HG02884 (cell line): ENCODE results near the gene TRAF3IP1.

Experiments used
- ATAC-seq: cut with Tn5 transposase; IDR thresholded peaks from one replicate; pipeline ENCODE4 v1.9.1; 2021; ENCODE audit warnings: mild to moderate bottlenecking, moderate library complexity; ENCODE audit not compliant: unreplicated experiment

TRAF3IP1 gene

DNA sequence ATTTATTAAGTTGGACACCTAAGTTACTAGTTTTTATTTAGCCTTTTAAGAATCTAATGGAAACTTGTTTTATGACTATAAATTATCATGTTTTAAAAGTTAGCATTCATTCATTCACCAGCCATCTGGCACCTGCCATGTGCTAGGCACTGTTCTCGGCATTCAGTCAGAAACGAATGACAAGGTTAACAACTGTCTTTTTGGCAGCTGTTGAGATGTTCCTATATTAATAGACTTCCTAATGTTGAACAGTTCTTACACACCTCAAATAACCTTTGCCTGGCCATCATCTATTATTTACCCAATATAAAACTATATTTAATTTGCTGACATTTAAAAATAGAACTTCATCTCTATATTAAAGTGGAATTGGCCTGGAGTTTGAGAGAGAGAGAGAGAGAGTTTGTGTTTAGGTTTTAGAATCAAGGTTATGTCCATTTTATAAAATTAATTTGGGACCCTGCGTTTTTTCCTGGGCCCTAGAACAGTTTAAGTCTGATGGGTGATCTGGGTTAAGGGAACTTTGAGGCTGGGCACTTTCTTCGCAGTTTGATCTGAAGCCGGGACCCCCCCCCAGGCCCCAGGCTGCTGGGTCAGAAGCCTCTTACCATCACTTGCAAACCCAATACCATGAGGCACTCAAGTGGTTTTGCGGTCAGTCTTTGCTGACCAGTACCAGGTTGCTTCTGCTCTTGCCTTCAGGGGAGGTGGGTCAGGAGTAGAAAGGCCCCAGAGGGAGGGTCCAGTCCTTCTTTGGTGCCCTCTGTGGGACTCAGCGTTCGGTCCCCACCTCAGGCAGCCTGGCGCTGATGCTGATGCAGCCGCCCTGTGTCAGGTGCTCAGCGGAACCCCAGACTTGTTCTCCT, 58.1 kb downstream of the TRAF3IP1 start:
- no peak for ATAC-seq

DNA sequence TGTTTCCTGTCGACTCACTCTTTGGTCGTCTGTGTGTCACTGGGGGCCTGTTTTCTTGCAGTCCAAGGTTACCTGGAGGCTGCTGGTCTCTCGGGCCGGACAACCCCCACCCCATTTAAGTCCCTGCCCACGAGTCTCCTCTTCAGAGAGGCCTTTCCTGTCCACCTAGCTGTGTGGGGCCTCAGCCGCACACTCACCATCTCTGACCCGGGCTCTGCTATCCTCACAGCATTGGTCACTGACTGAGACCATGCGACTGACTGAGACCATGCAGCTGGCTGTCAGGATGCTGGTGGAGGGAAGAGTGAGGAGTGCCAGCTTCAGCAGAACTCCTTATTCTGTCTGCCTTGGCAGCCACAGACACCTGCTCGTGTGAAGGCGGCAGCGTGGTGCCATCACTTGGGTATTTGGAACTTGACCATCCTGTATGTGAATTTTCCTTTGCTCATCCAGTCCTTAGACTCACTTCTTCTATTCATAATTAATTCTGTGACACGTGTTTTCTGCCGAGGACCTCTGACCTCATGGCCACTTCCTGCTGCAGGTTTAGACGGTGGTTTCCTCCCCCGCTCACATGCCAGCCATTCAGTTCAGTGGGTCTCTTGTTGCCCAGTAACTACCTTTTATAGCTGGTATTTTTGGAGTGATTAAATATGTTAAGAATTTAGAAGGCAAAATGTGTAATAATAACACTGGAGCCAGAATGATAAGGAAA, 58.9 kb downstream of the TRAF3IP1 start:
- ATAC-seq: no peak

DNA sequence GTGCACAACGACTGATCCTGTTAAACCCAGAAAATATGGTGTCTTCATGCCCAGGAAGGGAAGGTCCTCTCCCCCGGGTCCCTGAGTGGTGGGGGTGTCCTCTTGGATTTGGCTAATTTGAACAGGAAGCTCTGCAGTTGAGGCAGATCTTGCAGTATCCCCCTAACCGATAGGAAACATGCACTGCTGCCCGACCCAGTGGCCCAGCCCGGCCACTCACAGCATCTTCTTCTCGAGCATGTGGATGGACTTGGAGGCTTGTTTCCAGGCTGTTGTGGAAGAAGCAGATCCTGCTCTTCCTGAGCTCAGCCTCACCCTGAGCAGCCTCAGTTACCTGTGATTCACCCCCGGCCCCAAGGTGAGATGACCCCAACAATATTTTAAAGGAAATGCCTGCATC, 60.0 kb downstream of the TRAF3IP1 start:
- ATAC-seq: no peak

DNA sequence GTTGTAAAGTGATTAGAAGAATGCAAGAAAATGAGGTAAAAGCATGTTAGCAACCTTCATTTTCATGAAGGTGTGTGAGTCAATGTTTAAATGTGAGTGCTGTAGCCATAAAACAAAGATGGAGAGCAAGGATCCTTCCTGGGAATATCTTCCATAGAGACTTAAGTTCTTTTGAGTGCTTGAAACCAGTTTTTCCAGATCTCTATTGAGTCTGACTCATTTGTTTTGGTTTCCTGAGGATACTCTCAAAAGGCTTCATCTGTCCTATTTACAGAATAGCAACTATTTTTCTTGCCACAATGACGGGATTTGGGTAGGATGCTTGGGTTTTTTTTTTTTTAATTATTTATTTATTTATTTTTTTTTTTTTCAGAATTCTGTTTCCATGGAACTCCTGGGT, 60.5 kb downstream of the TRAF3IP1 start:
- ATAC-seq: no peak

DNA sequence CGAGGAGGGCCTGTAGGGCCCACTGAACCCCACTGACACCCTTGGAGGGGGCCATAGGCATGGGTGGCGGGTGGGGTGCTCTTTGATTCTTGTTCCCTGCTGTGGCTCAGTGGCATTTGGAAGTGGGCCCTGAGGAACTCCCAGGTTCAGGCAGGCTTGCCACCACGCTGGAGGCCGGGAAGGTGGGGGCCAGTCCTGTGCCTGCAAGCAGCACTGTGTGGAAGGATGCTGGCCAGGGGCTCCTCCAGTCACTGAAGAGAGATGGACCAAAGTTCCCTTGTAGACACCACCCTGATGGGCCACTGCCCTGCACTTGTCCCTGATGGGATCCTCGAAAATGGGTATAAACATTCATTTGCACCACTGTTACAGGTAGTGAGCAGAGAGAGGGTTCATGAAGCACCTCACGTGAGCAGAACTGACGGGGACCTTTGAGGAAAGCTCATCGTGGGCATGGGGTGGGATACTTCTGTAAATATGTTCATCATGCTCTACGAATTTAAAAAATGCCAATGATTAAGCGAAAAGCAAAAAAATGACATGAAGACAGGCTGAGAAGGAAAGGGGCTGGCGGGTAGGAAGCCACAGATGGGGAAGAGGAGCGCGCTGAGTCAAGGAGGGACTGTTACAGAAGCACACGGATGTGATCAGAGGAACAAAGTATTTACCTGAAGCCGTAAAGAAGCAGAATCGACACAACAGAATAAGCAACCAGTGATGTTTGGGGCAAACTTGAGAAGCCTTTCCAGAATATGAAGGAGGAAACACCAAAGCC, 61.2 kb downstream of the TRAF3IP1 start:
- no peak for ATAC-seq

DNA sequence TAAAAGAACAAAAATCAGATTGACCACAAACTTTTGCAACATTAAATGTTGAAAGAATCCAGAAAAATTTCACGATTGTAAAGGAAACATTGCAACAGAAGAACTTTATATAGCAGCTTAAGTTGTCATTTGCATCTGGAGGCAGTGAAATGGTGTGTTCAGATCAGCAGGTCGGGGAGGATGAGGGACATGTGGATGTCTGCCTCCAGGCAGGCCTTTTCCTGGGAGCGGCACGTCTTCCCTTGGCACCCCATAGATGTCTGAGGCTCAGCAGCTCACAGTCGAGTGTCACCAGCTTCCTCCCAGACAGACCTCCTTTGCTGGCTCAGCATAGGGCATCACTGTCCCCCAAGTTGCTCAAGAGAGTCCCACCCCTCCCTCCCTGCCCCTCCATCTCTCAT, 62.1 kb downstream of the TRAF3IP1 start:
- ATAC-seq: no peak

DNA sequence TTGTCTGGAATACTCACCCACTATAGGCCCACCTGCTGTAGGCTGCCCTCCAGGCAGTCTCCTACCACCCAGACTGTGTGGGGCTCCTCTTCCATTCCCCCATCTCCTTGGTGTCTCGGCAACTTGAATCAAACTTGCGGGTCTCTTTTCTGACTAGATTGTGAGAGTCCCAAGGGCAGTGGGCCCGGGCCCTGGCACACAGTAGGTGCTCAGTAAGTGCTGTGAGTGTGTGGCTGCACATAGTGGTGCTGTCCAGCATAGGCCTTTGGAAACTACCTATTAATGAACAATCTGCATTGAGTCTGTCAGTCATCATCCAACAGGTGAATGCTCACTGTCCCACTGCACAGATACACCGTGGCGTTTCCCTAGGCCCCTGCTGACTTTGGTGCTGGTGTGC, 62.8 kb downstream of the TRAF3IP1 start:
- ATAC-seq: no peak

DNA sequence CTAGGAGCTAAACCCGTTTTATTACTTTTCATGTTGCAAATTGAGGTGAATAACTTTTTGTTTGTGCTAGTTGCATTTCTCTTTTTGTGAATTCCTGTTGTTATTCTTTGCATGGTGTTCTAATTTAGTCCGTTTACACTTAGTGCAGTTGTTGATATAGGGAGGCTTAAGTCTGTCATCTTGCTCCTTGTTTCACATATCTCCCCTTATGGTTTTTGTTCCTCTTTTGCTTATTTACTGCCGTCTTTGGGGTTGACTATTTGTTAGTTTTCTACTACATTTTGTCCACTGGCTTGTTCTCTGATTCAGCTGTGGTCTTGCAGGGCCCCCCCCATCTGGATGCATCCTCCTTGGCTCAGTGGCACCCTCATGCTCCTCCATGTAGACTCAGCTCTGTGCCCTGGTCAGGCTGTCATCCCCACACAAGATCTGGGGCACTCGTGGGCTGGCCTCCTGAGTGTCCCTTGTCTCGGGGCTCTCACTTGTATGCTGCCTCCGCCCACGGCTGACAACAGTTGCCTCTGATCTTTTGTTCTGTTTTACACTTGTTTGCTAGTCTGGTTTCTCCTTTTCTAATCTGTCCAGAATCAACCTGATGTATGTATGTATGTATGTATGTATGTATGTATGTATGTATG, 63.5 kb downstream of the TRAF3IP1 start:
- no peak for ATAC-seq

DNA sequence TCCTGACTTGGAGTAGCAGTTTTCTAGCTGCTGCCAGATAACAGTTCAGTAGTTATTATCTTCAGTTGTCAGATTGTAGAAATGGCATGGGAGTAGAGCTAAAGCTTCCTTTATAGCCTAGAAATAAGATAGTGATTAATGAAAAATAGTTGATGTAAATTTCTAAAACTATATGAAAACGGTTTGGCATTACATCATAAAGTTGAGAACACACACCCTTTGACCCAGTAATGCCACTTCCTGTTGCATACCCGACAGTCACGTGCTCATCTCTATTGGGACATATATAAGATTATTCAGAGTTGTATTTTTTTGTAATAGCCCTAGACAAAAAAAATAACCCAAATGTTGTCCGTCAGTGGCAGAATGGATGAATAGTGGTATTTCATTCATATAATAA, 67.0 kb downstream of the TRAF3IP1 start:
- ATAC-seq: no peak

DNA sequence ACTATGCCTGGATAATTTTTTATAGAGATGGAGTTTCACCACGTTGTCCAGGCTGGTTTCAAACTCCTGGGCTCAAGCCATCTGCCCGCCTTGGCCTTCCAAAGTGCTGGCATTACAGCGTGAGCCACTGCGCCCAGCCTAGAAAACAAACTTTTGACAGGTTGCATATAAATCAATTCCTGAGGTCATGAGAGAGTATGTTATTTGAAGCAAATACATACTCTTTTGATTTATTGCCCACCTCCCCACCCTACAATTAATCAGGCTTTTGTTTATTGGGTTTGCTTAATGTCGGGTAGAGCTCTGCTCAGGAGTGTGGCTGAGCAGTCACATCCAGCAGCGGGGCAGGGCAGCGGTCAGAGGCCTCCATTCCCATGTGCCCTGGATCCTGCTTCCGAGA, 68.5 kb downstream of the TRAF3IP1 start:
- no peak for ATAC-seq

DNA sequence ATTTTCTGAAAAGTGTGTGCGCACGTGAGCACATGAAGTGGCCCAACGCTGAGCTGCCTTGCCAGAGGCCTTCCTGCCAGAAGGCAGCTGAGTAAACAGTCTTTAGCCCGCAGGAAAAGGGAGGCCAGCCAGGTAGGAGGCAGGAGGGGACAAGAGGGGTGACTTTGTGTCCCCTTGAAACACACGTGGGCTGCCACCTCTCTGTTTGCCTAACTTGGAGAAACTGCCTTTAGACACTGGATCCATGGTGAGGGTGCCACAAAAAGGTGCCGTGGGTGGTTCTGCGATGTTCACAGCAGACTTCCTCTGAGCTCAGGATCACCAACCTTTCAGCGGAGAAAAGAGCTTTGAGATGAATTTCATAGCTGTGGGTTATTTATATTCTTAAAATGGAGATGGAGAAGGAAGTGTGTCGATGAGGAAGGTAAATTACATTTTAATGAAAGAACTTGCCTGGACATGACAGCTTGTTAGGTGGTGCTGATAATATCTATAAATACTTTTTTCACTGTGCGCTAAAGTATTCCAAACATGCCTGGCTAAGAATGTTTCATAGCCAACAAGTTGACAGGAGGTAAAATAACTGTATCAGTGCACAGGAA, 69.8 kb downstream of the TRAF3IP1 start:
- no peak for ATAC-seq

DNA sequence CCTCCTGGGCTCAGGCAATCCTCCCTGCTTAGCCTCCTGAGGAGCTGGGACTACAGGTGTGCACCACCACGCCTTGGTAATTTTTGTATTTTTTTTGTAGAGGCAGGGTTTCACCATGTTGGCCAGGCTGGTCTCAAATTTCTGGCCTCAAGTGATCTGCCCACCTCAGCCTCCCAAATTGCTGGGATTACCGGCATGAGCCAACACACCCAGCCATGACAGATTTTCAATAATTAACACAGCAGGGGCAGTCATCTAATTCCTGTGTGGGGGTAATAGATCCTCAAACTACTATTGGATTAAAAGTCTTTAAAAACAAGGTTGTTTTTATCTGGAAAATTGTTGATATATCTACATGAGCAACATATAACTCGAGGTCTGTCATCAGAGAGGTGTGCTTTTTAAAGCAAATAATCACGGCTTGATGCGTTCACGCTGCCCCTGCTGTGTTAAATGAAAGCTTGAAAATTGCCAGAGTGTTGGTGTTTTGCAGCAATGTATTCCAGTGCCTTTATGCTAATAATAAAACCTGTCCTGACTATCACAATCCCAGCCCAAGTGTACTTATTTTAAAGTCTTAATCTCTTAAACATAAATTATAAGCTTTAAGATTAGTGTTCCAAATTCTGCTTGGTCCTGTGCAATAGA, 70.8 kb downstream of the TRAF3IP1 start:
- no peak for ATAC-seq

DNA sequence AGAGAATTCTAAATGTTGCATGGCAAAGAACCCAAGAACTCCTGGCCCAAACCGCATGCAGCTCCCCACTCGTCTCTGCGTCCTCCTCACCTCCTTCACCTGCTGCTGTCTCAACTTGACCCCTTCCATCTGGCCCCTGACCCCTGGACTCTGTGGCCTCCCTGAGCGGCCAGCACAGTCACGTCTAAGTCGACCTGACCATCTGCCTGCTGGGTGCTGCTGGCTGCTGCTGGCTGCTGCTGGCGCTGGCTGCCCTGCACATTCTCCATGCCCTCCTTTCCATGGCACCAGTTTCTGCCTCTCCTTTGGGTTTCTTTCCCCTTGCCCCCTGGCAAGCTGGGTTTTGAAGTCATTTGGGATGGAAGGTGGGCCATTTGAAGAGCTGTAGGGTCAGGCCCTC, 76.3 kb downstream of the TRAF3IP1 start:
- ATAC-seq: no peak

DNA sequence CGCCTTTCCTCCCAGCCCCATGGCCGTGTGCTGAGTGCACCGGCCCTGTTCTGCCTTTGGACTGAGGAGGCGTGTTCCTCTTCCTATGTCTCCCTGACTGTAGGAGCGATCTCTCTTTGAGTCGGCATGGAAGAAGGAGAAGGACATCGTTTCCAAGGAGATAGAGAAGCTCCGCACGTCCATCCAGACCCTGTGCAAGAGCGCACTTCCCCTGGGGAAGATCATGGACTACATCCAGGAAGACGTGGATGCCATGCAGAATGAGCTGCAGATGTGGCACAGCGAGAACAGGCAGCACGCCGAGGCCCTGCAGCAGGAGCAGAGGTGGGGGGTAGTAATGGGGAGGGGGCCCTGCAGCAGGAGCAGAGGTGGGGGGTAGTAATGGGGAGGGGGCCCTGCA, 77.0 kb downstream of the TRAF3IP1 start:
- no peak for ATAC-seq

DNA sequence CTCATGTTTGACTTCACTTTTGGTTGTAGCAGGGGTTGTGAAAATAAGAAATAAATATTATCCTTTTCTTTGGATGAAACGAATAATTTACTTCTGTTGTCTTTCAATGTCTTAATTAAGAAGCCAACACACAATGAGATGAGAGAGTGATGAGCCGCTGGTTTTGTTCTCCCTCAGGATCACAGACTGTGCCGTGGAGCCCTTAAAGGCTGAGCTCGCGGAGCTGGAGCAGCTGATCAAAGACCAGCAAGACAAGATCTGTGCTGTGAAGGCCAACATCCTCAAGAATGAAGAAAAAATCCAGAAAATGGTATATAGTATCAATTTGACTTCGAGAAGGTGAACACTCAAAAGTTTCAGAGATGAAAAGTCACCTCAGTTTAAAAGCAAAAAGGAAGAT, 78.3 kb downstream of the TRAF3IP1 start:
- no peak for ATAC-seq

DNA sequence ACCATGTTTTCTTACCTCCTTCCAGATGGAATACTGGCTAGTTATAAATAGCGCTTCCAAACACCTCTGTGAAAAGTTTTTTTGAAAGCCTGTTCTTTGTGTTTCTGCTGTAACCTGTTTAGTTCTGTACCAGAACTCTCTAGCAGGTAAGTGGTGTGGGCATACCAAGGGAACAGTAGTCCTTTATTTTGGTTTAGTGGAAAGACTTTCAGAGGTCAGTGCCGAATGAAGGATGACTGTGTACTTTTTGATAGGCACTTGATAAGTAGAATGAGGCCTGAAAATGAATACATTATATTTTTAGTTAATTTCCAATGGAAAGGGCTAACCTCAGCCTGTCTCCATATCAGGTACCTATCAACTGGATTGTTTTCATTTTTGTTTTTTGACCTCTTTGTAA, 78.8 kb downstream of the TRAF3IP1 start:
- ATAC-seq: no peak

DNA sequence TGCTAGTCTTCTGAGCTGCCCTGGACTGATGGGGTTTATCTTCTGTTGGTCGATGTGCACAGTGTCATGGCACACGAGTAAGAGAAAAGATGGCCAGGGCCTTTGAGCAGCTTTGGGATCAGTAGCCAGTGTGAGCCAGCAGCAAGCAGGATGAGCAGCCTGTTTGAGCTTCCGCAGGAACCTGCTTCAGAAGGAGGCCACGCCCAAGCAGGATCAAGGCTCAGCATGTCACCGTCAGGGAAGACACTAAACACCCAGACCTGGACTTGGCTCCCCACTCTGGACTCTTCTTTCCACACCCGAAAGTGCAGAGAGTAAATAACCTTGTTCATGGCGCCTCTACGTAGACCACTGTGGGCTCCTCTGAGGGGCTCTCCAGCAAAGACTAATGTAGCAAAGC, 81.2 kb downstream of the TRAF3IP1 start:
- no peak for ATAC-seq

DNA sequence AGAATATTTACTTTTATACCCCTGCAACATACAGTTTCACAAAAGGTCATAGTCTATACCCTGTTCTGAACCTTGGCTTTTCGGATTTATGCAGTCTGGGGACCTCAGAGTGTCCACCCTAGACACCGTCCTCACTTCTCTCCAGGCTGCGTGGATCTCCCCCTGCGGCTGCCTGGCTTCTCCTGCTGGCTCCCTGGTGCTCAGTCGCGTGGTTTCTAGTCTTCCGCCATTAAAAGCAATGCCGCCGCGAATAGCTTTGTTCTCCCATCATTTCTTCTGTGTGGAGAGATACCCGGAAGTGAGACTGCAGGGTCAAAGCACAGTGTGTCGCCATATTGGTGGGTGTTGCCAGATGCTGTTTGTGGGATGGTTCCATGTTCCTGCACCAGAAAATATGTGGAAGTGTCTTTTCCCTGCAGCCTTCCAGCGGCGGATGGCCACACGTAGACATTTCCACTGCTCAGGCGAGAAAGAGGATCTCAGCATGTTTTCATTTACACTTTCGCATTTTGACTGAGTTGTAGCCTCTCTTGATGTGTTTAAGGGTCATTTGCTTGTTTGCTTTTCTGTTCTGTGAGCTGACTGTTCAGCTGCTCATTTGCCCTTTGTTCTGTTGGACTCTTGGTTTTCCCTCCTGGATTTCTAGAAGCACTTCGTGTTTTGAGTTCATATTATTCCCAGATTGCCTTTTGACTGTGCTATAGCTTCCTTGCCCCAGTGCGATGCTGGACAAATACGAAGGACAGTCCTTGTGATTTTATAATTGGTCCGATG, 83.5 kb downstream of the TRAF3IP1 start:
- ATAC-seq: no peak

DNA sequence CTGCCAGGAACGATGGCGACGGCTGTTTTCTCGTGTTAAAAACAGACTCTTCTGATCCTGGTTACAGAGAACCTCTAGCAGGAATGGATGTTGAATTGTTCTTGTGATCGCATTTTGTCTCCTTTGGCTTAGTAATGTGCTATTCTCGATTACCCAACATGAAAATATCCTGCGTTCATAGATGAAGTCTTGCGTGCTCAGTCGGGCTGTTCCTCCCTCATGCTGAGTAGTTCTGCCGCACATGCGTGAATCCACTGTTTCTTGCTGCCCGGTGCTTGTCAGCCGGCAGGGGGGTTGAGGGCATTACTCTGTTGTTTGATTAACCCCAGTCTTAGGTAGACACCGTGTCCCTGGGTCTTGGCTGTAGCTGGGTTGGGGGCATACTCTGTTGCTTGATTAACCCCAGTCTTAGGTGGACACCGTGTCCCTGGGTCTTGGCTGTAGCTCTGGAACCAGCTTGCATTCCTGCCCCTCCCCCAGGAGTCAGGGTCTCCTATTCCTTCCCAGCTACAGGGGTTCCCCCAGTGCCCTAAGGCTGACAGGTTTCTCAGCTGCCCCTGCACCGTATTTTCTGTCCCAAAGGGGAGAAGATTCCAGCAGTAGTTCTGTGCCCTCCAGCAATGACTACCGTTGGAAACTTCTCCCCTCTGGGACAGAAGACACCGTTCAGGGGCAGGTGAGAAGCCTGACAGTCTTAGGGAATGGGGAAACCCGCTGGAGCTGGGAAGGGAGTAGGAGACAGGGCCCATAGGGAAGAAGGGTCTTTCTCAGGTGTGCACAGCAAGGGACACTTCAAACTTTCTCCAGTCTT, 84.3 kb downstream of the TRAF3IP1 start:
- no peak for ATAC-seq
